ACHN (cell line): ENCODE results near the gene MAN2B2.

ENCODE experiments used
- DNase-seq: peaks from one replicate; pipeline ENCODE4 v3.0.0-alpha.2; 2015
- in situ Hi-C: cut with HindIII; loops from 2 replicates; pipeline ENCODE4 v1.10.0; 2017; ENCODE audit warnings: low sequenced_read_pairs, low pct_ligation_motif_present, low pct_unique_long_range_greater_than_20kb

The MAN2B2 gene

DNA sequence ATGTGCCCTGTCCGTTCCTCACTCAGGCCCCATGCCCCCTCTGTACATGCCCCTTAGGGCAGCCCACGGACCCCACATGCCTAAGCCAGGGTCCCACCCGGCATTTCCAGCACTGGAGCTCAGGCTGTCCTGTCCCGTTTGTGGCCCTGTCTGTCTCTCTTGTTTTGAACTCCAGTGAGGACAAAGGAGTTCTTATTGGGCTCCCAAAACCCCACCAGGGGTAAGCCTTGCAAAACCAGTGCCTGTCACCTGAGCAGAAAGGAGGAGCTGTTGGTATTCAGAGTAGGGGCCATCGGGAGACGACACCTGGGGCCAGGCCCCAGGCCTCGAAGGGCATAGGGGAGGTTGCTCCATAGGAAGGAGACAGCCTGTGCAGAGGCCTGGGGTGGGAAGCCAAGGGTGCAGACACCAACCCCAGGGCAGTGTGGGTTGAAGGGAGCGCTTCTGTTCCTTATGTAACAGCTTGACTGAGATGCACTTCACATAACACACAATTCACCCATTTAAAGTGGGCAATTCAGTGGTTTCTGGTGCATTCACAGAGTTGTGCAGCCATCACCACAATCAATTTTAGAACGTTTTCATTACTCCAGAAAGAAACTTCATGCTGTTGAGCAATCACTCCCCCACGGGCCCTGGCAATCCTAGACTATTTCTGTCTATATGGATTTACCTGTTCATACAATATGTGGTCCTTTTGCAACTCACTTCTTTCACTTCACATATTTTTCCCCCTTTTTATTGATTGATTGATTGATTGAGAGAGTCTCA is 31.7 kb downstream of the MAN2B2 start:
- in situ Hi-C loops: no loop called here
- no peak for DNase-seq

DNA sequence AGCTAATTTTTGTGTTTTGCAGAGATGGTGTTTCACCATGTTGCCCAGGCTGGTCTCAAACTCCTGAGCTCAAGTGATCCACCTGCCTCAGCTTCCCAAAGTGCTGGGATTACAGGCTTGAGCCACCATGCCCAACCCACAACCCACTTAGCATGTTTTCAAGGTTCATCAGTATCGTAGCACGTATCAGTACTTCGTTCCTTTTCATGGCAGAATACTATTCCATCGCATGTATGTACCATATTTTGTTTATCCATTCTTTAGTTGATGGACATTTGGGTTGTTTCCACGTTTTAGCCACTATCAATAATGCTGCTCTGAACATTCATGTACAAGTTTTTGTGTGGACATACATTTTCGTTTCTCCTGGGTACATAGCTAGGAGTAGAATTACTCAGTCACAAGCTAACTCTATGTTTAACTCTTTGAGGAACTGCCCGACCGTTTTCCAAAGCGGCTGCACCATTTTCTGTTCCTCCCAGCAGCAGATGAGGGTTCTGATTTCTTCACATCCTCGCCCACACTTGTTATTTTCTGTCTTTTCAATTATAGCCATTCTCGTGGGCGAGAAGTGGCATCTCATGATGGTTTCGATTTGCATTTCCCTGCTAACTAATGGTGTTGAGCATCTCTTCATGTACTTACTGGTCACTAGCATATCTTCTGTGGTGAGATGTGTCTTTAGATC is 32.5 kb downstream of the MAN2B2 start:
- DNase-seq: no peak
- in situ Hi-C loops: no loop called here

DNA sequence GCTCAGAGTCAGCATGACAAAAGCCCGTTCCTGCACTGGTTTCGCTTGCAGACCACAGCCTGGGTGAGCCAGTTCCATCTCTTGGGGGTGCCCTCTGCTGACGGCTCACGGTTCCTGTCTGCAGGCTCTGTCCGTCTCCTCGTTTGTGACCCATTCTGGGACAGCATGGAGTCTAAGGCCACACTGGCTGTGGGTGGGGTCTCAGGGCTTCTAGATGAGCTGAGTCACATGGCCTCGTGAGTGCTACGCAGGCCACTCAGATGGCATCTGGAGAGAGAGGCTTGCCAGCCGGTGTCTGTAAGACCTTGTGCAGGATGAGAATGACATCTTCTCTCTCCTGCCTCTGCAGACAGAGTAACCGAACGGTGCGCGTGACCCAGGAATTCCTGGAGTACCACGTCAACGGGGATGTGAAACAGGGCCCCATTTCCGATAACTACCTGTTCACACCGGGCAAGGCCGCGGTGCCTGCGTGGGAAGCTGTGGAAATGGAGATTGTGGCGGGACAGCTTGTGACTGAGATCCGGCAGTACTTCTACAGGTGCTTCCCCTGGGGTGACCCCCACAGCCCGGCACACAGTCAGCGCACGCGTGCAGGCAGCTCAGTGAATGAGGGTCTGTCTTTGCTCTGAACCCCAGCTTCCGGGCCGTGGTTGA is 33.9 kb downstream of the MAN2B2 start:
- in situ Hi-C loops: no loop called here
- DNase-seq: no peak

DNA sequence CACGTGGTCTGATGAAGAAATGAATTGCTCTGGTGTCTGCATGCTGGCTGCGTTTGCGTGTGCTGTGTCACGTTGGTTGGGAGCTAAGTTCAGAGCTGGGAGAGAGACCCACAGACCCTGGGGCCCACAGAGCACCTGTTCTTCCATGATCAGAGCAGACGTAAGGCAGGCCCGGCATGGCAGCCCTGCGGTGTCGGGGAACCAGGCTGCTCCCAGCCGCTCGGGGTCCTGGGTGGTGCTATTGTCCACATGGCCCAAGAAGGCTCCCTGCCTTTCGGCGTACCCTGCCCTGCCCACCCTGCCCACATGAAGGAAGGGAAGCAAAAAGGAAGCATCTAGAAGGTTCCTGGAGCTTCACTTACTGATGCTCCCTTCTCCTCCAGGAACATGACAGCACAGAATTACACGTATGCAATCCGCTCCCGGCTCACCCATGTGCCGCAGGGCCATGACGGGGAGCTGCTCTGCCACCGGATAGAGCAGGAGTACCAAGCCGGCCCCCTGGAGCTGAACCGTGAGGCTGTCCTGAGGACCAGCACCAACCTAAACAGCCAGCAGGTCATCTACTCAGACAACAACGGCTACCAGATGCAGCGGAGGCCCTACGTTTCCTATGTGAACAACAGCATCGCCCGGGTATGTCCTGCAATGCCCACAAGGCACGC is 34.6 kb downstream of the MAN2B2 start:
- in situ Hi-C loops: no loop called here

DNA sequence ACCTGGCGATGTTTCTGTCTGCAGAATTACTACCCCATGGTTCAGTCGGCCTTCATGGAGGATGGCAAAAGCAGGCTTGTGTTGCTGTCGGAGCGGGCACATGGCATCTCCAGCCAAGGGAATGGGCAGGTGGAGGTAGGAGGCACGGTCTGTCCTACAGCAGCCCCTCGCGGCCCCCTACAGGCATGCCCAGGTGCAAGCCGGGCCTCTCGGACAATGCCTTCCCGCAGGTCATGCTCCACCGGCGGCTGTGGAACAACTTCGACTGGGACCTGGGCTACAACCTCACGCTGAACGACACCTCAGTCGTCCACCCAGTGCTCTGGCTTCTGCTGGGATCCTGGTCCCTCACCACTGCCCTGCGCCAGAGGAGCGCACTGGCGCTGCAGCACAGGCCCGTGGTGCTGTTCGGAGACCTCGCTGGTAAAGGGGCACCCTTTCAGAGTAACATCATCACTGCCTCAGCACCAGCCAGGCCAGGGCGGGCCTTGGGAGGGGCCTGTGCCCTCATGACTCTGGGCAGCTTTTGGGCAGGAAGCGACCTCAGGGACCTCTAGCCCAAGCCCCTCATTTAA is 36.0 kb downstream of the MAN2B2 start:
- no peak for DNase-seq
- in situ Hi-C loops: no loop called here

More for the DNA sequence above, 34.6 kb downstream of the MAN2B2 start:
- DNase-seq: no peak

DNA sequence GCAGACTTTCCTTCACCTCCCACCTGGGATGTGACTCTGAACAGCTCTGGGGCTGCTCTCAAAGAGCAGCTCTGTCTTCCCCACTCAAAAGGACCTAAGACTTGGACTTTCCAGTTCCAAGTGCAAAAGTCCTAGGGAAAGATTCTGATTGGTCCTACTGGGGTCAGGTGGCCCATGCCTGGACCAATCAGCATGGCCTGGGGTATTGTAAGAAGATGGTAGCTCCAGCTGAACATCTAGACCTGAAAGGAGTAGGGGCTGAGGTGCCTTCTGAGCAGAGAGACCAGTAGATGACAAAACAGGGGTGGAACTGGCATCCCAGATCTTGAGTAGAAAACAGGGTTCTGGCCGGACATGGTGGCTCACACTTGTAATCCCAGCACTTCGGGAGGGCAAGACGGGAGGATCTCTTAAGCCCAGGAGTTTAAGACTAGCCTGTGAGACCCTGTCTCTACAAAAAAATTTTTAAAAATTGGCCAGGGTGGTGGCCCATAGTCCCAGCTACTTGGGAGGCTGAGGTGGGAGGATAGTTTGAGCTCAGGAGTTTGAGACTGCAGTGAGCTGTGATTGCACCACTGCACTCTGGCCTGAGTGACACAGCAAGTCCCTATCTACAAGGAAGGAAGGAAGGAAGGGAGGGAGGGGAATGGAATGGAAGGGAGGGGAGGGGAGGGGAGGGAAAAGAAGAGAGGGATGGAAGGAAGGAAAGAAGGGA is 38.1 kb downstream of the MAN2B2 start:
- DNase-seq: no peak
- in situ Hi-C loops: no loop called here

DNA sequence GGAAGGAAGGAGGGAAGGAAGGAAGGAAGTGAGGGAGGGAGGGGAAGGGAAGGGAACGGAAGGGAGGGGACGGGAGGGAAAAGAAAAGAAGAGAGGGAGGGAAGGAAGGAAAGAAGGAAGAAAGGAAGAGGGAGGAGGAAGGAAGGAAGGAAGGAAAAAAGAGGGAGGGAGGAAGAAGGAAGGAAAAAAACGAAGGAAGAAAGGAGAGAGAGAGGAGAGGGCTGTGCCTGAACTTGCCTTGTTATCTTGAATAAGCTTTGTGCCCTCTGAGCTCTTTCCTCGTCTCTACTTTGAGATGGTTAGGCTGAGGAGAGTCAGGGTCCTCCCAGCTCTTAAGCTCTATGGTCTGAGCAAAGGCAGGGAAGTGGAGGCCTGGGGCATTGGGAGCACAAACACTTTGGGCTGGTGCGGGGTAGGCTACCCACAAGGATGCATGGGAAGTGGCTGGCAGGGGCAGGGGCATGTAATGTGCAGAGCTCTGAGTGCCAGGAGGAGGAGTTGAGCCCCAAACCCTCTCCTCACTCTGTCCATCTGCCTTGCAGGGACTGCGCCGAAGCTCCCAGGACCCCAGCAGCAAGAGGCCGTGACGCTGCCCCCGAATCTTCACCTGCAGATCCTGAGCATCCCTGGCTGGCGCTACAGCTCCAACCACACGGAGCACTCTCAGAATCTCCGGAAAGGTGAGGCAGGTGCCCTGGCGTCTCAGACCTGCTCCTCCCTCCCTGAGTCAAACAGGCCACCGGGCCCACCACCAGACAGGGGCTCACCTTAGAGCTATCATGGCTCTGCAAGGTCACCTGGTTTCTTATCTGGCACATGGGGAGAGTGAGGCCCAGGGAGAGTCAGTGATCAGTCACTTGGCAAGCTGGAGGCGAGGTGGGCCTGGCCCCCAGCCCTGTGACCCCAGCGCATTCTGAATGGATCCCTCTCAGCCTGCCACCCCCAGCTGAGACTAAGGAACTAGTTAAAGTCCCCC is 39.0 kb downstream of the MAN2B2 start:
- in situ Hi-C loops: no loop called here
- DNase-seq: no peak

DNA sequence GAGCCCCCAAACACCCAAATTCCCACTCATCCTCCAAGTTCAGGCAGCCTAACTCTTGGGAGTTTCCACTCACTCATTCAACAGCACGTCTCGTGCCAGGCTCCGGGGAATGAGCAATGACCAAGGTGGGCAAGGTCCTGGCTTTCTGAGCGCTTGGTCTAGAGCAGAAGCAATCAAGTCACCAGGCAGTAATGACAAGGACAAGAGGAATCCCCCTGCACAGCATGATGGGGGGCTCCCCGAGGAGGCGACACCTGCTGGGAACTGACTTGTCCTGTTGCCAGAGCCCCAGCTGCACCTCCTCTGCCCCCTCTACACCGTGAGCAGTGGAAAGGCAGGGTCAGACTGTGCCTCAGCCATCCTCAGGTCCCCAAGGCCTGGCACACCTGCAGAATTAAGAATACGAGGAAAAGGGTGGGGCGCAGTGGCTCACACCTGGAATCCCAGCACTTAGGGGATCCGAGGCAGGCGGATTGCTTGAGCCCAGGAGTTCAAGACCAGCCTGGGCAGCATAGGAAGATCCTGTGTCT is 39.8 kb downstream of the MAN2B2 start:
- in situ Hi-C loops: no loop called here
- DNase-seq: no peak

DNA sequence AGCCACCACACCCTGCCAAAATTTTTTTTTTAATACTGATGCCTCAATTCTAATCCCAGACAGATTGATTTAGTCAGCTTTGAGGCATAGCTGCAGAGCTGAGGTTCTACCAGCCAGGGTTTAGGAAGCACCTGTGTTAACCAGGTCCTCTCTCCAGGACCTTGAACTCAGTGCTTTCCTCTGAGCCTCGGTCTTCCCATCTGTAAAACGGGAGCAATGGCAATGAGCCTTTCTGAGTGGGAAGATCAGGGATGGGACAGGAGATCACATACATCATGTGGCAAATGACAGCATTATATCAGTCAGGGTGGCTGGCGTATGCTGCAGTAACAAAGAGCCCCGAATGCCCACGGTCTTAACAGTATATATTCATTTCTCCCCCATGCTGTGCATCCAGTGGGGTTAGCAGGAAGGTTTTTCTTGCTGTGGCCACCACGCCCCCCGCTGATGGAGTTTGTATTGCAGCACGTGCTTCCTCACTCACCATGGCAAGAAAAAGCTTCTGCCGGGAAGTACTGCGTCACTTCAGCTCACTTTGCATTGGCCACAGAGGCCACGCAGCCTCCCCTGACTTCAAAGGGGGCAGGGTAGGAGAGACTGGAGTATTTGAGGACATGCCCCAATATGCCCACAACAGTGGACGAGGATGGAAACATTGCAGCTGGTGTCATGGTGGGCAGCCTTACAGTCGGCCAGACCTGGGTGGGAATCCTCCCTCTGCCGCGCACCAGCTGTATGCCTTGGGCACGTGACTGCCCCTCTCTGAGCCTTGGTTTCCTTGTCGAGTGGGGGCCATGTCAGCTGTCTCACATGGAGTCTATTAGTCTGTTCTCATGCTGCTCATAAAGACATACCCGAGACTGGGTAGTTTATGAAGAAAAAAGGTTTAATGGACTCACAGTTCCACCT is 41.4 kb downstream of the MAN2B2 start:
- in situ Hi-C loops: no loop called here
- DNase-seq: no peak

DNA sequence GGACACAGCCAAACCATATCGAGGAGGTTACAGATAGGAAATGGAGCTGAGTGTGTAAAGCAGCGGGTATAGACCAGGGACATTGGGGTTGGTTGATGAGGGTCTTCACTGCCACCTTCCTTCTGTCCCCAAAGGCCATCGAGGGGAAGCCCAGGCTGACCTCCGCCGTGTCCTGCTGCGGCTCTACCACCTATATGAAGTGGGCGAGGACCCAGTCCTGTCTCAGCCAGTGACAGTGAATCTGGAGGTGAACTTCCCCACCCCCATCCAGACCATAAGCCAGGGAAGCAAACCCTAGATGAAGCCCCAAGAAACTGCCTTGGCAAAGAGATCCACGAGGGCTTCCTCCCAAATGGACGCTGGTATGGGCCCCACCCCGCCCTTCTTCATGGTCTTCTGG is 42.3 kb downstream of the MAN2B2 start:
- in situ Hi-C loops: no loop called here
- no peak for DNase-seq

DNA sequence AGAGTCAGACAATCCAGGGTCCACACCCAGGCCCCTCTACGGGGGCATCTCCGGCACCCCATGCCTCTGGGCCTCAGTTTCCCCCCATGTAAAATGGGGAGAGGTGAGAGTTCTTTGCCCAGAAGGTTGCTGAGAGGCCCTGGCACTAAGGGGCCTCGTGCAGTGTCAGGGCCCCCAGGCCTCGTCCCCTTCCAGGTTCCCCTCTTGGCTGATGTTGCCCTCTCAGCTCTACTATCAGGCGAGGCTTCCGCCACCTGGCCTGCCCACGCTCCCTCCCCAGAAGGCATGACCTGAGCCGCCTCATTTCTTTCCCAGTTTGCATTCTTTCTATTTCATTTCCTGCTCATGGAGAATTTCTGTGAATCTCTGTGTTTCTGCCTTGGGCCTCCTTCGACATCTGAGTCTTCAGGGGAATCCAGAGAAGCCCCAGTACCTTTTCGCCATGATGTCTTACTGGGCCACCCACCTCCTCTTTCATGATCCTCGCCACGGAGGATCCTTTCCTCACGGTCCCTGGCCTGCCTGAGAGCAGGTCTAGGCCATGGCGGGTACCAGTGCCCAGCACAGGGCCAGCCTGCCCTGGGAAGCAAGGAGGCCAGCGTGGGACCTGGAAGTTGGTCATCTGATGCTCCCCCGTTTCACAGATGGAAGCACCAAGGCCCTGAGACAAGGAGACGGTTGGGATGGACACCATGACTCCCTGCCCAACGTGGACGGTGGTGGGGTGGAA is 43.6 kb downstream of the MAN2B2 start:
- no peak for DNase-seq
- in situ Hi-C loops: no loop called here

DNA sequence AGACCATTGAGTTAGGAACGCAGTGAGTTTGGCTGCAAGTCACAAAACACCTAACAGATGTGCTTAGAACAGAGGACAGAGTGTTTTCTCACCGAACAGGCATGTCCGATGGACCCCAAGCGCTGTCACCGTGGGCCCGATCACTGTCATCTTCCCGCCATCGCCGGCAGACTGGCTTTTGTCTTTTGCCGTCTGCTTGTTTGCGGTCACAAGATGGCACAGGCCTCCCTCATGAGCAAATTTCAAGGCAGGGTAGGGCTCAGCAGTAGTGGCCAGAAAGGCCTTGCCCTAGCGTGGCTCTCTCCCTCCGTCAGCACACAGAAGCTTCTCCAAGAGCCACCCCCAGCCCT is 44.1 kb downstream of the MAN2B2 start:
- in situ Hi-C loops: no loop called here
- DNase-seq: no peak

DNA sequence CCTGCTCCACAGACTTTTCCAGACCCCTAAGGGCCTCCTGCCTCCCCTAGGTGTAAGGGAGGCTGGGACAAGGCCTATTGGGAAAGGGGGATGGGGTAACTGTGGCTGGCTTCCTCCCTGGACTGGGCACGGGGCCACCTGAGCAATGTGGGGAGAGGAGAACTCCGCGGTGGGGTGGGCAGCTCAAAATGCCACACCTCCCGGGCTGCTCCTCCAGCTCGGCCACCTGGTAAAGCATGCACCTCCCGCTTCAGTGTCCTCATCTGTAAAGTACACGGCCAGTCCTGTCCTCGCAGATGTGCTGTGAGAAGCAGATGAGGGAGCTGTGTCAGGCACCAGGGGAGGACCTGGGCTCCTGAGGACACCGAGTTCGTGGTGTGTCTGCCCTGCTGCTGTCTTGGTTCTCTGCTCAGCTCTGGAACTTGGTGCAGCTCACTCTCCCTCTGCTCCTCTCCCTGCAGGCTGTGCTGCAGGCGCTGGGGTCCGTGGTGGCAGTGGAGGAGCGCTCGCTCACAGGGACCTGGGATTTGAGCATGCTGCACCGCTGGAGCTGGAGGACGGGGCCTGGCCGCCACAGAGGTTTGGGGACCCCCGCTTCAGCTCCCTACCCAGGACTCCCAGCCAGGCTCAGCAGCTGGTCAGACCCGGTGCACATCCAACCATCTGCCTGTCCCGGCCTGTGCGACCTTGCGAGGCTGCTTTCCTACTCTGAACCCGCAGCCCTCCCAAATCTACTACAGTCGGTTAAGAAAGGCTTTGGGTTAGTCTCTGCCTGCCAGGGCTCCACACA is 44.7 kb downstream of the MAN2B2 start:
- in situ Hi-C loops: no loop called here
- no peak for DNase-seq

DNA sequence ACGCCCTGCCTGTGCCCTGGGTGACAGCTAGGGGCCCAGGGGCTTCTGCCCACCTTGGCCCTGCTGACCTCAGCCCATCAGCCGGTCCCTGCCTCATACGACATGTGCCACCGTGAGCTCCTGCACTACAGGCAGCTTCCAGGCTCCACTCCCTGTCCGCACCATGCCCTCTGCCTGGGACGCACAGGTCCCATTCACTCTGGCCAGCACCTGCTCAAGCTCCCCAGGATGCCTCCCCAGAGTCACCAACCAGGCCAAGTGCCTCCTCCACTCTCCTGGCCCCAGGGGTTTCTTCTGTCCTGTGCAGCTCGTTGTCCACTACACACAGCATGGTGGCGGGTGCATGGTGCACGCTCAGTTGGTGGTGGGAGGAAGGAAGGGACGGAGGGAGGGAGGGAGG is 45.3 kb downstream of the MAN2B2 start:
- in situ Hi-C loops: no loop called here
- DNase-seq: no peak
